Measurements from ENCODE around the gene RASGRP1.

DNA sequence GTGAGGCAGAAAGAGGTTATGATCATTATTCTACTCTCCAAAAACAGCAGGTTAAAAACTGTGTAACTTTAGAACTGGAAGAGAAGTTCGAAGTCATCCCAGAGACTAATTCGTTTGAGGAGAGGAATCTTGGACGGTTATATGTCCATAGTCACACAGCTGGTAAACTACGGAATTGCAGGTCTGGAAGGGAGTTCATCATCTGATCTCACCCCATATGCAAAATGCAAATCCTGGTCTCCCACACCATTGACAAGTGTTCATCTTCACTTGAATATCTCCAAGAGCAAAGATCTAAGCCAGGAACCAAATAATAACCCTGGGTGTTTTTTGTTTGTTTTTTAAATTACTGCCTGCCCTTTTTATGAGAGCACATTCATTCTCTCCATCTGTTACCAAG is 57.6 kb downstream of the RASGRP1 start:
- TF ChIP-seq CTCF (IDR thresholded peaks at IDR 0.05; ENCODE audit: low read length) (no peak), EZH2 (IDR thresholded peaks at IDR 0.05; ENCODE audit: borderline replicate concordance, low read length) (no peak)
